GM19455 (cell line): ENCODE measurements around the gene LSM7.

Experiments used
- ATAC-seq: cut with Tn5 transposase; IDR thresholded peaks from one replicate; pipeline ENCODE4 v1.9.1; 2021; ENCODE audit not compliant: unreplicated experiment

LSM7 gene

GRCh38 chr19:2338751-2339643, 10.6 kb upstream of the LSM7 start:
- no peak for ATAC-seq

GRCh38 chr19:2338055-2338615, 9.7 kb upstream of the LSM7 start:
- no peak for ATAC-seq

GRCh38 chr19:2337329-2337707, 8.9 kb upstream of the LSM7 start:
- no peak for ATAC-seq

GRCh38 chr19:2336528-2337328, 8.3 kb upstream of the LSM7 start:
- ATAC-seq, result no peak

GRCh38 chr19:2335848-2336247, 7.5 kb upstream of the LSM7 start:
- no peak for ATAC-seq

- ATAC-seq, result no peak
Measured at GRCh38 chr19:2334986-2335846, 6.8 kb upstream of the LSM7 start.

GRCh38 chr19:2334426-2334825, 6.0 kb upstream of the LSM7 start:
- ATAC-seq, result no peak

- no peak for ATAC-seq
Measured at GRCh38 chr19:2333807-2334211, 5.4 kb upstream of the LSM7 start.

GRCh38 chr19:2333027-2333806, 4.8 kb upstream of the LSM7 start:
- ATAC-seq, result no peak

GRCh38 chr19:2332341-2333026, 4.1 kb upstream of the LSM7 start:
- ATAC-seq, result no peak

GRCh38 chr19:2331601-2332246, 3.3 kb upstream of the LSM7 start:
- no peak for ATAC-seq

GRCh38 chr19:2330632-2331284, 2.4 kb upstream of the LSM7 start:
- ATAC-seq, result no peak

- no peak for ATAC-seq
Measured at GRCh38 chr19:2330255-2330631, 1.9 kb upstream of the LSM7 start.

GRCh38 chr19:2329501-2329916, 1.1 kb upstream of the LSM7 start:
- no peak for ATAC-seq

- ATAC-seq, result no peak
Measured at GRCh38 chr19:2329149-2329478, 728 bp upstream of the LSM7 start.

- ATAC-seq, result peak; percentile 2
Measured at GRCh38 chr19:2327773-2328400, 499 bp downstream of the LSM7 start.

- ATAC-seq, result no peak
Measured at GRCh38 chr19:2326699-2327360, 1.6 kb downstream of the LSM7 start.
